AG09309 (cell line): ENCODE measurements around the gene ZNF618.
"Not testable (repeated sequence)": the region's sequence is repeated elsewhere in the genome, so short reads cannot be mapped to it uniquely, and the experiment has no call there.

Experiments
- DNase-seq: peaks from one replicate; pipeline ENCODE4 v3.0.0-alpha.2; 2010; ENCODE audit warnings: low read depth
- H3K4me3 ChIP-seq: 2 replicates; pipeline ENCODE4 v1.5.1; 2011; ENCODE audit warnings: mild to moderate bottlenecking, low read depth, low read length, moderate library complexity; ENCODE audit not compliant: control insufficient read depth
- CTCF ChIP-seq: IDR thresholded peaks from 2 replicates; pipeline ENCODE4 v1.5.1; 2011; ENCODE audit warnings: mild to moderate bottlenecking, low read depth, low read length, inconsistent platforms; ENCODE audit not compliant: insufficient read depth, control insufficient read depth; ENCODE audit errors: missing control alignments

ZNF618 gene

GRCh38 chr9:113993838-113994540 is 117.9 kb downstream of the ZNF618 start:
- DNase-seq: no peak
- H3K4me3 ChIP-seq: no peak overlapping the region
- TF ChIP-seq CTCF: no peak

GRCh38 chr9:113995401-113995800 is 119.3 kb downstream of the ZNF618 start:
- TF ChIP-seq CTCF: no peak
- no peak for DNase-seq
- no peak overlapping the region for H3K4me3 ChIP-seq

GRCh38 chr9:113995963-113996362 is 119.9 kb downstream of the ZNF618 start:
- no peak for TF ChIP-seq CTCF
- no peak for DNase-seq
- no peak overlapping the region for H3K4me3 ChIP-seq

- H3K4me3 ChIP-seq: no peak overlapping the region
- no peak for TF ChIP-seq CTCF
- no peak for DNase-seq
Observed at GRCh38 chr9:113996531-113997001, 120.5 kb downstream of the ZNF618 start.

GRCh38 chr9:113997064-113997463 is 121.0 kb downstream of the ZNF618 start:
- not testable (repeated sequence) for DNase-seq

GRCh38 chr9:113997610-113998009 is 121.5 kb downstream of the ZNF618 start:
- no peak overlapping the region for H3K4me3 ChIP-seq
- no peak for DNase-seq
- no peak for TF ChIP-seq CTCF

More at GRCh38 chr9:113997064-113997463, 121.0 kb downstream of the ZNF618 start:
- not testable (repeated sequence) for H3K4me3 ChIP-seq

- H3K4me3 ChIP-seq: no peak overlapping the region
- no peak for DNase-seq
- TF ChIP-seq CTCF: no peak
Observed at GRCh38 chr9:113998114-113998513, 122.0 kb downstream of the ZNF618 start.
